Measurements from ENCODE around the gene FNDC7. TPM values are rescaled to one million over a fixed set of nuclear protein-coding genes. Genes with fewer than 3 reads are reported as not detected.

FNDC7 gene
- total and polyA plus RNA-seq, 10 of the 15 experiments (the other 5 are each of a cell fraction or from before 2014, with no cell fraction given) = not detected

GRCh38 chr1:108758796-108759195 is 46.1 kb downstream of the FNDC7 start:
- ATAC-seq = no peak

GRCh38 chr1:108767115-108767514 is 54.4 kb downstream of the FNDC7 start:
- no peaks in the 10 kb centered on the region for H3K79me2 ChIP-seq (ENCODE audit: control insufficient read depth, insufficient read depth, low read length)
- H3K9ac ChIP-seq (ENCODE audit: control insufficient read depth, insufficient read depth, low read length) = no peak overlapping the region
- no peak for DNase-seq (ENCODE audit: low read depth, low spot score)
- no peaks in the 10 kb centered on the region for H3K4me1 ChIP-seq (ENCODE audit: control insufficient read depth, insufficient read depth, low read length)
- SMC1A ChIA-PET (ENCODE audit: uncharacterized antibody, unreplicated experiment) = no interaction called here
- no peaks in the 10 kb centered on the region for H3K9me3 ChIP-seq (replicated peaks; ENCODE audit: control insufficient read depth, insufficient read depth, low read length)
- H3K4me2 ChIP-seq (ENCODE audit: control insufficient read depth, insufficient read depth) = no peak overlapping the region
- CTCF ChIA-PET = no interaction called here
- WGBS (ENCODE audit: insufficient coverage, insufficient replicate concordance, low lambda C conversion rate, missing lambda C conversion rate) = 0% methylated on average over 1 of the region's 1 CpG
- H2AFZ ChIP-seq (ENCODE audit: control insufficient read depth, low read depth, low read length) = no peak overlapping the region
- intact Hi-C loops (cut with micrococcal nuclease; ENCODE audit: unreplicated experiment) (no loop called here), in situ Hi-C loops (cut with MboI) (no loop called here)
- no peak for ATAC-seq
- POLR2A ChIA-PET = interaction anchor here (1.2 to 1.4 kb wide), 2 partner anchors 13 to 20 kb away, joined by 3 read pairs; no protein-coding TSS in a partner anchor
- FAIRE-seq = no peak
- no peak overlapping the region for H3K4me3 ChIP-seq
- no peaks in the 10 kb centered on the region for H3K27me3 ChIP-seq (replicated peaks in 1 of 2; ENCODE audit: control insufficient read depth in 2 of 2, insufficient read depth in 2 of 2, low read length in 1 of 2)
- RAD21 ChIA-PET (ENCODE audit: unreplicated experiment) = interaction anchor here (1.0 kb wide), 1 partner anchor 17 kb away, joined by 3 read pairs; no protein-coding TSS in a partner anchor
- H4K20me1 ChIP-seq (ENCODE audit: control insufficient read depth, insufficient read depth) = no peaks in the 10 kb centered on the region
- H3K27ac ChIP-seq (ENCODE audit: control insufficient read depth, insufficient read depth) = no peak overlapping the region
- H3K36me3 ChIP-seq (ENCODE audit: control insufficient read depth in 2 of 2, insufficient read depth in 2 of 2, low read length in 1 of 2) = peaks cover 0 to 3% of the 10 kb centered on the region in 2 experiments; a peak in 2 of 4 replicates
- BruUV-seq (replicated peaks) = no TSS peak
- TF ChIP-seq MXI1 (IDR thresholded peaks at IDR 0.05; ENCODE audit: low read depth, low read length) = no peak
- no peak for TF ChIP-seq NR2C2 (IDR thresholded peaks at IDR 0.05; ENCODE audit: borderline replicate concordance, control insufficient read depth, insufficient read length, low read depth)
- no peak for TF ChIP-seq MTA3 (IDR thresholded peaks at IDR 0.05; ENCODE audit: borderline replicate concordance, low read length)
- TF ChIP-seq ZSCAN29 (IDR thresholded peaks at IDR 0.05) = no peak
- no peak for TF ChIP-seq JUND (IDR thresholded peaks at IDR 0.05; ENCODE audit: low read depth, low read length)
- no peak for TF ChIP-seq POLR2AphosphoS5 (IDR thresholded peaks at IDR 0.05; ENCODE audit: low read length)
- TF ChIP-seq SMAD5 (IDR thresholded peaks at IDR 0.05; ENCODE audit: low read depth) = no peak
- no peak for TF ChIP-seq POLR2A (IDR thresholded peaks at IDR 0.05; ENCODE audit: low read depth, low read length)
- no peak for TF ChIP-seq WRNIP1 (IDR thresholded peaks at IDR 0.05; ENCODE audit: borderline replicate concordance, low read depth, low read length)
- TF ChIP-seq PRDM15 (CRISPR knock-in tag; IDR thresholded peaks at IDR 0.05) = no peak

More at GRCh38 chr1:108758796-108759195, 46.1 kb downstream of the FNDC7 start:
- no peaks in the 10 kb centered on the region for H3K4me1 ChIP-seq (ENCODE audit: control insufficient read depth, insufficient read depth, low read length)
- ChIA-PET CTCF (interaction anchor here (1.2 kb wide), 1 partner anchor 354 kb away, joined by 5 read pairs; a partner anchor contains a TSS), POLR2A (no interaction called here), SMC1A (ENCODE audit: uncharacterized antibody, unreplicated experiment) (no interaction called here), RAD21 (ENCODE audit: unreplicated experiment) (no interaction called here)
- no peak overlapping the region for H3K27ac ChIP-seq (ENCODE audit: control insufficient read depth, insufficient read depth)
- H3K27me3 ChIP-seq (replicated peaks in 1 of 2; ENCODE audit: control insufficient read depth in 2 of 2, insufficient read depth in 2 of 2, low read length in 1 of 2) = no peaks in the 10 kb centered on the region
- BruUV-seq (replicated peaks) = no TSS peak
- no peak overlapping the region for H3K4me2 ChIP-seq (ENCODE audit: control insufficient read depth, insufficient read depth)
- H4K20me1 ChIP-seq (ENCODE audit: control insufficient read depth, insufficient read depth) = no peaks in the 10 kb centered on the region
- H3K4me3 ChIP-seq = no peak overlapping the region
- no peak overlapping the region for H2AFZ ChIP-seq (ENCODE audit: control insufficient read depth, low read depth, low read length)
- FAIRE-seq = no peak
- DNase-seq (ENCODE audit: low read depth, low spot score) = no peak
- H3K9ac ChIP-seq (ENCODE audit: control insufficient read depth, insufficient read depth, low read length) = no peak overlapping the region
- in situ Hi-C loops (cut with MboI) (no loop called here), intact Hi-C loops (cut with micrococcal nuclease; ENCODE audit: unreplicated experiment) (loop anchor here (5.0 kb wide), 1 partner anchor 119 kb away; the partner anchor contains the start of gene GPSM2)
- peaks cover 0 to 5% of the 10 kb centered on the region in 2 experiments; a peak in 1 of 4 replicates for H3K36me3 ChIP-seq (ENCODE audit: control insufficient read depth in 2 of 2, insufficient read depth in 2 of 2, low read length in 1 of 2)
- no peaks in the 10 kb centered on the region for H3K79me2 ChIP-seq (ENCODE audit: control insufficient read depth, insufficient read depth, low read length)
- no peaks in the 10 kb centered on the region for H3K9me3 ChIP-seq (replicated peaks; ENCODE audit: control insufficient read depth, insufficient read depth, low read length)
- TF ChIP-seq MLLT1 (IDR thresholded peaks at IDR 0.05) (no peak), CBX3 (IDR thresholded peaks at IDR 0.05; ENCODE audit: borderline replicate concordance, low read depth) (no peak), HDGF (IDR thresholded peaks at IDR 0.05) (no peak)
